NCI-H128 (cell line): ENCODE data around the gene SARS1.

Source experiments
- DNase-seq: peaks from one replicate; lab custom pipeline; 2025; ENCODE audit not compliant: unreplicated experiment; lab: John Stamatoyannopoulos, UW

The SARS1 gene

DNA sequence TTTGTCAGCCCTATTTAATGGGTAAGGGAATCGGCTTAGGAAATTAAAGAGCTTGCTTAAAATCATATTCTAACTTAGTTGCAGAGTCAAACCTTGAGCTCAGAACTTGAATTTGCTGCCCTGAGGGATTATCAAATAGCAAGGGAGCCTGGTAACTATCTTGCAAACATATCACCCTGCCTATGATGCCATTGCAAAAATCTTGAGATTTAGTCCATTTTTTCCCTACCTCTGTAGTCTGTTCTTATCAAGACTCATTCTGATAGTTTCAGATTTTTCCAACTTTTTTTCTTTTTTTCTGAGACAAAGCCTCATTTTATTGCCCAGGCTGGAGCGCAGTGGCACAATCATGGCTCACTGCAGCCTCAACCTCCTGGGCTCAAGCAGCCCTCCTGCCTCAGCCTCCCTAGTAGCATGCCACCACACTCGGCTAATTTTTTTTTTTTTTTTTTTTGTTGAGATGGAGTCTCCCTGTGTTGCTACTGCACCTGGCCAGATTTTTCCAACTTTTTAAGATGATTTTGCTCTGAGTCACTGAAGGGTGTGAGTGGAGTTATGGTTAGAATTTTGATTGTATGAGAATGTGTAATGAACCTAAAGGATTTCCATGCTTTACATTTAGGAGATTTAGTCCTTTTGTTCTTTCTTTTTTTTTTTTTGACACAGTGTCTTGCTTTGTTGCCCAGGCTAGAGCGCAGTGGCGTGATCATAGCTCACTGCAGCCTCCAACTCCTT, 12.2 kb downstream of the SARS1 start:
- DNase-seq: no peak

DNA sequence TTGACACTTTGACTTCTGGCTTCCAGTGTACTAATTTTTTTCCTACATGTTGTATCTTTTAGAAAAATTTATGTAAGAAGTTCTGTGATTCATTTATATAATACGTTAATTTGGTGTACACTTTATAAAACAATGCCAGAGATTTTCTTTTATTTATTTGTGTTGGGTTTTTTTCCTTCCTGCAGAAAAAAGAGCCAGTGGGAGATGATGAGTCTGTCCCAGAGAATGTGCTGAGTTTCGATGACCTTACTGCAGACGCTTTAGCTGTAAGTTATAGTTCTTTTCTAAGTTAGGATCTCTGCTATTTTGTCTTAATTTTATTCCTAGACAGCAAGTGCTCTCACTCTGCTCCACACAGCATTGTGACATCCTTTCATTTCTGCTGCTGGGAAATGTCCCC, 14.4 kb downstream of the SARS1 start:
- DNase-seq: no peak

DNA sequence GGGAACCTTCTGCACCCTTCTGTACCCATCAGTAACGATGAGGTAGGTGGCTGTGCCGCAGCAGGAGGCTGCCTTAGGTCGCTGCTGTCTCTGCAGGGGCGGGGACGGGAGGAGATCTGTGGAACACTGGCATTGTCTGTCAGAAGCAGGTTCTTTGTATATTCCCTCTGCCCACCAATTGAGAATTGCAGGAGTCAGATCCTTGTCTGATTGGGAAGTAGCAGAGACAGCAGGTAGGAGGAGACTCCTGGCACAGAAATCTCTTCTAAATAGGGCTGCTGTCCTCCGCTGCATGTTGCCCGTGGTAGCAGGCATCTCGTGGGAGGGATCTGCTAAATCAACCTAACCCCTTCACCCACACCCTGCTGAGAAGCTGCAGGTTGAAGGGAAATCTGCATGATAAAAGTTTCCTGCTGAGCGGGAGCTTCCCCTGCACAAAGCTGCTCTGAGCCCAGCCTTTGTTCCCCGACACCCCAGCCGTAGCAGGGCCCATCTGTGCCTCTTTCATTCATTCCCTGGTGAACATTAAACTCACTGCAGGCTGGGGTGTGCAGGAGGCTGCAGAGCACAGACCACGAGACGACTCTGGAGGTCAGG, 15.9 kb downstream of the SARS1 start:
- peak; percentile 65 for DNase-seq

DNA sequence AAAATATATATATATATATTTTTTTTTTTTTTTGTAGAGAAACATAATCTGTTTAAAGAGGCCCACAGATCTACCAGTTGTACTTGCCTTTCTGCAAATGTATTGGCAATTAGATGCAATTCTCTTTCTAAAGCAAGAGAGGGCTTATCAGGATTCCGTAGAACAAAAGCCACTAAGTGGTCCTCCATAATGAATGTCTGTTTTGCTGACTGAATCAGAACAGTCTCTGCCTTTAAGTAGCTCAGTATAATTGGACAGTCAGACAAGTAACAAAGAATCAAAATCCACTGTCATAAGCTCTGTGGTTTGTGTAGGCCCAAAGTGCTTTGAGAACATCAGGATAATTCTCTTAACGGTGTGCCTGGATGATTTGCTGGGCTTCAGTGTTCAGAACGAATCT, 17.3 kb downstream of the SARS1 start:
- DNase-seq: no peak

DNA sequence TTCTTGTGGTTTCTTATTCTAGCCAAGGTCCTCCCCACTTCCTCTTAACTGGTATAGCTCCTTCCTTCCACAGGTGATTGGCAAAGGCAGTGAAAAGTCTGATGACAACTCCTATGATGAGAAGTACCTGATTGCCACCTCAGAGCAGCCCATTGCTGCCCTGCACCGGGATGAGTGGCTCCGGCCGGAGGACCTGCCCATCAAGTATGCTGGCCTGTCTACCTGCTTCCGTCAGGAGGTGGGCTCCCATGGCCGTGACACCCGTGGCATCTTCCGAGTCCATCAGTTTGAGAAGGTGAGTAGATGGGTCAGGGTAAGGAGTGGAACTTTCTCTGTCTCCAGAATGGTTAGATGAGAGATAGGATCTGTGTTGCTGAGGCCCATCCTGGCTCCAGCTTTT, 21.4 kb downstream of the SARS1 start:
- DNase-seq: no peak

DNA sequence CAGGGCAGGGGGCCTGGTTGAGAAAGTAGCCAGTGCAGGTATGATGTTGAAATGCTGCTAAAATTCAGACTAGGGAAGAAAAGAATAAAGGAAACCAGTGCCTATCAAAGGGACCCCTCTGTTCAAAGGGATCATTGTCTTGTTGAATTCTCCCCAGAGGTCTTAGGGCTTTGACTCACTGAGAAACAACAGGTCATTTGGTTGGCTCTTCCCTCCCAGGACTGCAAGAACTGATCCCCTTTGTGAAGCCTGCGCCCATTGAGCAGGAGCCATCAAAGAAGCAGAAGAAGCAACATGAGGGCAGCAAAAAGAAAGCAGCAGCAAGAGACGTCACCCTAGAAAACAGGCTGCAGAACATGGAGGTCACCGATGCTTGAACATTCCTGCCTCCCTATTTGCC, 23.8 kb downstream of the SARS1 start:
- DNase-seq: no peak

DNA sequence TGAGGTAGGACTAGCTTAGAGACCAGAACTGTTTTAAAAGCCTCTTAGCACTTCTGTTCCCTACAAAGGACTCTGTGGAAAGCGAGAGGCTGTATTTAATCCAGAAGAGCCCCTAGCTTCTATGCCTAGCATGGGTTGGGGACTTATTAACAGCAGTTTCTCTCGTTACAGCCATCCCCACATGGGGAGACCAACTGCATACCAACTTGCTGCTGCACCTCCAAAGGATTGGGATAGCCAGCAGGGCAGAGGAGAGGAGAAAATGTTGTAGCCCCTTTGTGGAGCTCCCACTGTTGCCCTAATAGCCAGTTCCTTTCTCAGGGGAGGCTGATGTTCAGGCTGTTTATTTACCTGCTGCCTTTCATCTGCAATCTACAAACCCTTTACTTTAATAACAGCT, 24.7 kb downstream of the SARS1 start:
- no peak for DNase-seq

DNA sequence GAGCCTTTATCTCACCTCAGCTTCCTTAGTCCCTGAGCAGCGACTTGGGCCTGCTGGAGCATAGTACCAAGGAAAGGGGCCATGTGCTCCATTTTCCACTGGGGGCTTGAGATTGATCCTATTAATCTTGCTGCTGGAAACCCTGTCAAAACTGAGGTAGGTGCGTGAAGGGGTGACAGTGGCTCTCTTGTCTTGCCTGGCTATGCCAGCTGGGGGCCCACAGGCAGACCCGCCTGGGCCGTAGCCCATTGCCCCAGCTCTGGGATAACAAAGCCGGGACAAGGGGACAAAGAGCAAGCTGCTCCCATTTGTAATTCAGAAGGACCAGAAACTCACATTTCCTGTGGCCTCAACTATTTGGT, 25.3 kb downstream of the SARS1 start:
- no peak for DNase-seq

DNA sequence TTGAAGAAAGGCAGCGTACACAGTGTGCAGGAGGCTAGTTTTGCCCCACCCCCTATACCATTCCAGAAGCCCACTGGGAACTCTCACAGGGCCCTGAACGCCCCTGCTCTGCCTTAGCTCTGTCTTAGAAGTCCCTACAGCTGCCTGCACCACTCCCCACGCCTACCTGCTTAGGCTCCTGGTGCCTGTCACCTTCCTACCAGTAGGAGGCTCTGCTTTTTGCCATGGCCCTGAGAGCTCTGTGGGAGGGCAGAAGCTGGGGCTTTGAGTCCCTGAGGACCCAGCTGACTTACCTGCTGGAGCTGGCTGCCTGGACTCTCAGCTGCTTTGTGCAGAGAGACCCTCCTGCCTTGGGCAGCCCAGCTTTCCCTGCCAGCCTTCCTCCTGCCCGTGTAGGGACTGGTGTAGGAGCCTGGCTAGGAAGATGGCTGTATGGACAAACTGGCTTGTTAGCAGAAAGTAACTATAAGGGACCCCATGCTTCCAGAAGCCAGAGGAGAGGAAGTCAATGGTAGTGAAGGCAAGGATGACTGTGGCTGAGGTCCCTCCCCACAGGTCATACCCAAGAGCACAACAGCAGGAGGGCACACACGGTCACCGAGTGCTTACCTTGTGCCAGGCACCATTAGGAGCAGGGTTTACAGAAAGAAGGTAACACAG, 25.8 kb downstream of the SARS1 start:
- no peak for DNase-seq

DNA sequence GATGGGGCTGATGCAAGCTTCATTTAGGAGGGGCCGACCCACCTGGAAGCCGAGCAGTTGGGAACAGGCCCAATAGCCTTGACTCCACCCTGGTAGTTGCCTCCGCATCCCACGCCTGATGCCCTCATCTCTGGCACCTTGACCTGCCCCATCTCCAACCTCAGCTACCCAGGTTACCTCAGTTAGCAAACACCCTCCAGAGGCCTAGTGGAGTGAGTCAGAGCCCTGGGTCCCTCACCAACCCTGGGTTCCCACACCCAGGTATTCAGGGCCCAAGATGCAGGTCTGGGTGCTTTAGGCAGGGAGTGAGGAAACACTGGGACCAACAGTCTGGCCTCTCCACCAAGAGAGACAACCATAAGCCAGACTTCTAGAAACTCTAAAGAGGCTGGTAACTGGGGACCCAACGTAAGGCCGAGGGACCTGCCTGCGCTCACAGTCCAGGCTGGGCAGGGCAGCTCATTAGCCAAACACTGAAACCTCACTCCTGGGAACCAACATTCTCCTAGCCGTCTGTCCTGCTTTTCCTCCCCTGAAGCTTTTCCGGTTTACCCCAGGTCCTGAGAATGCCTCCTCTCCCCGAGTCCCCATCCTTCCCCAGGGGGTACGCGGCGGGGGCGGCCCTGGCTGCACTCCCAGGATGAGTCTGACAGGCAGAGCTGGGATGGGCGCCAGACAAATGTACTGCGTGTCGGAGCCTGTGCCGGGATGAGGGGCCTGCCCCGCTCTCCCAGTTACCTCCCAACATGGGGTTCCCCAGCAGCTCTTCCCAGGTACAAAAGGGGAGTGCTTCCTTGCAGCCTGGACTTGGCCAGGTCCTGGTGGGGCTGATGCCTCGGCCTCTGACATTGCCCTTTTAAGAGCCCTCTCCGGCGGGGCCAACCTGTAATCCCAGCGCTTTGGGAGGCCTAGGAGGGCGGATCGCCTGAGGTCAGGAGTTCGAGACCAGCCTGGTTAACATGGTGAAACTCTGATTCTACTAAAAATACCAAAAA, 26.7 kb downstream of the SARS1 start:
- no peak for DNase-seq

DNA sequence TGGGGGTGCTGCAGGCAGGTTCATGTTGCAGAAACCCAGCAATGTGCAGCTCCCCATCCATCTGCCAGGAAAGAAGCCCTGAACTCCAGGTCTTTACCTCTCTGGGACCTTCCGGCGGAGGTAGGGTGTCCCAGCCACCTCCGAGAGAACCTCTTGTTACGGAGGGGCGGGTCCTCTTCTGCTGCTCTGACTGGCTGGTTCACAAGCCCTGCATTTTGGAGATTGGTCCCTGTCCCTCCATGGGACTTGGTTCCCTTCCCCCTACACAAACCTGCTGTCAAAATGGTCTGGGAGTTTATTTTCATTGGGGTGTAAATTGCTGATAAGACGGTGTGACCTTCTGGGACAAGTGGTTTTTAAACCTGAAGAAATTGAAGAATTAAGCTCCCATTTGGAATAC, 27.6 kb downstream of the SARS1 start:
- DNase-seq: no peak

DNA sequence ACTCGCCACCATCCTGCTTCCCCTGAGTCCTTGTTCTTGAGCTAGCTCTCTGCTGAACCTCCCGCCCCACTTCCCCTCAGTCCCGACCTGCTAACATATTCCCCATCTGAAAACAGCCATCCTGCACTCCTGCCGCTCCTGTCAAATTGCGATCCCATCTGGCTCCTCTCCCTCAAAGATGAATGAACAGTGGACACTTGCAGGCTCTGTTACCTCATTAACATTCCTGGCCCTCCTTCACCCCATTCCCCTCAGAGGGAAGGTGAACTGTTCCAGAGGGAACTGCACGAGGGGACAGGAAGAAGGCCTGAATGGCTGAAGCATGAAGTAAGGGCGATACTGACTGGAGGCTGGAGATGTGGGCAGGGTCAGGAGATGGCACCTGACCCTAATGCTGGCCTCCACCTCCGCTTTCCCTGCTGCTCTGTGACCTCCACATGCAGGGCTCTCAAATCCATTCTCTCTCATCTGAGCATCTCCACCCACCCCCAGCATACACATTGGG, 28.2 kb downstream of the SARS1 start:
- no peak for DNase-seq

DNA sequence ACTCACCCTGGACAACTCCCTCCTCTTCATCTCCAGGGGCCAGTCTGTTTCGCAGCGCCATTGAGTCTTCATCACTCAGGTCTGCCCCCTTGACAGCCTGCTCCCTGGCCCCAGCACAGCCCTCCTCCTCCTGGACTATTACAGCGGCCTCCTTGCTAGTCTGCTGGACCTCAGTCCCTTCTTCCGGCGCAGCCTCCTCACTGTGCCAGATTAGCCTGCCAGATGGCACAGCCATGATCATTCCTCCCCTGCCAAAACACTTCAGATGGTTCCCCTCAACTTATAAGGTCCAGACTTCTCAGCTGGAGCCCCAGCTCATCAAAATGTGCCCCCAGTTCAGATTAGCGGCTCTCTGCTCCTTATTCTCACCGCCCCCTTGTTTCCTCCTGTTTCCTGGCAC, 28.7 kb downstream of the SARS1 start:
- DNase-seq: no peak

DNA sequence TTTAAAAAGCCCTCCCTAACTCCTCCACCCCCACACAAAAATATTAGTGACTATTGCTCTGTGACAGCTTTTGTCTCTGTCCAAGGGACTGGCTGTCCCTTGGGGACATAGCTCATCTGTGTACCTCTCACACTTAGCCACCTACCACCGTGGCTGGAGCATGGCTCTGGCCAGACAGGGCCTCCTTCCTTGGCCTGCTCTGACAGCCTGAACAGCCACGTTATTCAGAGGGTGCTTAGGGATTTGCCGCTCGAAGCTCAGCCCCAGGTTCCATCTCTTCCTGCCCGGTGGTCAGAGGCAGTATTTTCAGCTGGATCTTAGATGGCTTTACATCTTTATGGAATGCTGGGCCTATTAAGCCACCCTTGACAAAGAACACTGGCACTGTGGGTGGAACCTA, 29.5 kb downstream of the SARS1 start:
- DNase-seq: no peak

DNA sequence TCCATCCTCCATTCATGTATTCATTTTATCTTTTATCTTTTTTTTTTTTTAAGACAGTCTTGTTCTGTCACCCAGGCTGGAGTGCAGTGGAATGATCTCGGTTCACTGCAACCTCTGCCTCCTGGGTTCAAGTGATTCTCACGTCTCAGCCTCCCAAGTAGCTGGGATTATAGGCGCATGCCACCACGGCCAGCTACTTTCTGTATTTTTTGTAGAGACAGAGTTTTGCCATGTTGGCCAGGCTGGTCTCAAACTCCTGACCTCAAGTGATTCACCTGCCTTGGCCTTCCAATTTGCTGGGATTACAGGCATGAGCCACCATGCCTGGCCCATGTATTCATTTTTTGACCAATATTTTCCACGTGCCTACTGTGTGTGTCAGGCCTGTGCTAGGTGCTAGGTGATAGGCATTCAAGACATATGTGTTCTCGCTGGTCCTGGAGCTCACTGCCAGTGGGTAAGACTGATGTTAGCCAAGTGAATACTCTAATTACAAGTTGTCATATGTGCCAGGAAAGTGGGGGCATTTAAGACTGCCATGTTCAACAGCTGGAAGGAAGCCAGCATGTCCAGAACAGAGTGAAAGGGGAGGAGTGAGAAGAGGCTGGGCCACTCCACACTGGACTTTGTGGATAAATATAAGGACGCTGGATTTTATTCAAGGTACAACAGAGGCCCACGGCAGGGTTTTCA, 30.3 kb downstream of the SARS1 start:
- DNase-seq: no peak

DNA sequence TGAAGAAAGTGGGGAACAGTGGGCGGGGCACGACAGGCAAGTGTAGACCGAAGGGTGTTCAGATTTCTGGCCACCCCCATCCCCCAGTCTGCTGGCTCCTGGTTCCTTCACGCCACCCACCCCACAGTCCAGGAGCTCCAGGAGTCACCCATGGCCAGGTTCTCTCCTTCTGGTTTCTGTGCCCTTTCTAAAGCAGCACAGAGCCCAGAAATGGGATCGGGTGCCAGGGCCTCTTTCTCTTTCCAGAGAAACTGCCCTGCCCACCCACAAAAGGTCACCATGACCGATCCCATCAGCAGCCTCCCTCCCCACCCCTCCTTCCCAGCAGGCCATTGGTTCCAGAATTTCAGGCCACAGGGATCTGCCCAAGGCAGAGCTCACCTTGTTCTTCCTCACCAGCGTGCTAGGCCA, 32.4 kb downstream of the SARS1 start:
- no peak for DNase-seq

DNA sequence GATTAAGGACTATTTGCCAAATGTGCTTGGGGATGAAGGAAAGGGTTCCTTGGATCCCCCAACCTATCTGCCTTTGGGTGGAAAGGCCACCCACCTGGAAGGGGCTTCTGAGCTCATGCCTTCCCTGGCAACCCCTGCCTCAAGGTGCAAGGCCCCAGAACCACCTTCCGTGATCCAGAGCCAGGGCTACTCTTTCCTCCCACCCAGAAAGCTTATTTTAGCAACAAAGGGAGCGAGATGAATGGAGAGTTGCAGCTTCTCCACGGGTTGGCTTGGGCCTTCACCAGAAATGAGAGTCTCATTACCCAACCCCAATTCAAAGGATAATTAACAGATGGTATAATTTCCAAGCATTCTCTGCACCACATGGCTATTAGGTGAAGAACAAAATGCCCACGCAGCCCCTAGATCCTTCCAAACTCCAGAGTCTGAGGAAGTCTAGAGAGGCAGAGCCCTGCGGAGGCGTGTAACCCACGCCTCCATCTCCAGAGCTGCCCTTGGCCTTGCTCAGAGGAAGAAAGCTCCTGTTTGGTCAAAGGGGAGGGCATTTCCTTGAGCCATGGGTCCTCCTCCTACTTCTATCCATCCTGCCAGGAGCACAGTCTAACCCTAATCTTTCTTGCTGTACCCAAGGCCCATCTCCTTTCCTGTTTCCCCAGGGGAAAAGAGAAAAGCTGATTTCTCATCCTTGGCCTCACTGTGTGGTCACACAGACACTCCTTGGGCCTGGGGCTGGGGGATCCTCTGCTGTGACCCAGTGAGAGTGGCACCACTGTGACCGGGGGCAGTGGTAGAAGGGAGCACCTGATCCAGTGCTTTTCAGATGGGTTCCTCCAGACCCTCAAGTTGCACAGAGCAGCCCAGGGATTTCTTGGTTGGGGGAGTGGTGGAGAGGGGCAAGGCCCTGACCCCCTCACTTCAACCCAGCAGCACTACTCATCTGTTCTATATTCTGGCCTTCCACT, 34.0 kb downstream of the SARS1 start:
- no peak for DNase-seq

DNA sequence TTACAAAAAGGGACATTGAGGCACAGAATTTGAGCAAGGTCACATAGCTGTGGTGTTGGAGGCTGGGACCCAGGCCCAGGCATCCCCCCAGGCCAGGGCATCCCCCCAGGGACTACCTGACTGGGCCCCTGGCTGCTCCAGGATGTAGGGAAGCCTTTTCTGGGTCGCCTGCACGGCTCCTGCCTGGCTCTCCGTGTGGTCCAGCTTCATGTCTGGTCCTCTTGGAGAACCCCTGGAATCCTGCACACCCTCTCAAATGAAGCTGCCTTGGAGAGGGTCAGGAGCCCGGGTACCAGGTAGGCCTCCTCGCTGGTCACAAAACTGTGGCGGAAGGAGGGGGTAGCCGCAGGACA, 34.7 kb downstream of the SARS1 start:
- no peak for DNase-seq

DNA sequence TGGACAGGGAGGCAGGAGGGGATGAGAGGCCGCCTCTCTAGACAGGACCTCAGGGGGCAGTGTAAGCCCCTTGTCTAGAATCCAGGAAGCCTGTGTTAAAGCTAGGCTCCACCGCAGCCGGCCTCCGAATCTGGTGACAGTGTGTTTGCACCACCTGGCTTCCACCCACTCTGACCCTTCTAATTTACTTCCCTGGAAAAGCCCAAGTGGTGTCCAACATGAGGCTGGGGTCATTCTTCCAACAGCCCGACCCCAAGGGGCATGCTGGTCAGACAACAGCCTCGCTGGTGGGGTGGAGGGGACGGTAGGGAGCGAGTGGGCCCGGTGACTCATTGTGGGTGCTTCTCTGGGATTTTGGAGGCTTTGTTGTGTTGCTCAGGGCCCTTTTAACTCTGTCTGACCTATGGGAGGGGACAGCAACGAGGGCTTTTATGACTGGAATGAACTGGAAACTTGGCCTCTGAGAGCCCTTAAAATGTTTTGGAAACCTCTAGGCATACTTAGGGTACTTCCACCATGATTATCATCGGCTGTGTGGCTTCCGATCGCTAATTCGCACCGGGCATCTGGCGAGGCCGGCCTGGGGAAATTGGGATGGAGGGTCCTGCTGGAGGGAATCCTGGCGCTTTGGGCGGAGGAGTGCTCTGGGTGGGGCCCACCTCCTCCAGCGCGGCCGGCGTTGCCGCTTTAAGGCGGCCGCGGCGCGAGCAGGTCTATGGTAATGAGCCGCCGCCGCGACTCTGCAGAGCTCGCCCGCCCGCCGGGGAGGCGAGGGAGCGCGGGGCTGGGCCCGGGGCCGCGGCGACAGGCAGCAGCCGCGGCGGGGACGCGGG, 35.3 kb downstream of the SARS1 start, which contains the start of gene CELSR2:
Gene CELSR2 (plus strand): TSS at position 743 of the 833 bp plus-strand sequence. CDS start 541 bp downstream, outside the sequence.
- DNase-seq: peak; percentile 55
